NCI-H128 (cell line): ENCODE results near the gene RALGAPA1.
A peak's percentile ranks its signal among the peaks of the same experiment; 100 is the strongest.
"Not testable (repeated sequence)": the region's sequence is repeated elsewhere in the genome, so short reads cannot be mapped to it uniquely, and the experiment has no call there.

Experiments
- DNase-seq: peaks from one replicate; lab custom pipeline; 2025; ENCODE audit not compliant: unreplicated experiment; lab: John Stamatoyannopoulos, UW

The RALGAPA1 gene

DNA sequence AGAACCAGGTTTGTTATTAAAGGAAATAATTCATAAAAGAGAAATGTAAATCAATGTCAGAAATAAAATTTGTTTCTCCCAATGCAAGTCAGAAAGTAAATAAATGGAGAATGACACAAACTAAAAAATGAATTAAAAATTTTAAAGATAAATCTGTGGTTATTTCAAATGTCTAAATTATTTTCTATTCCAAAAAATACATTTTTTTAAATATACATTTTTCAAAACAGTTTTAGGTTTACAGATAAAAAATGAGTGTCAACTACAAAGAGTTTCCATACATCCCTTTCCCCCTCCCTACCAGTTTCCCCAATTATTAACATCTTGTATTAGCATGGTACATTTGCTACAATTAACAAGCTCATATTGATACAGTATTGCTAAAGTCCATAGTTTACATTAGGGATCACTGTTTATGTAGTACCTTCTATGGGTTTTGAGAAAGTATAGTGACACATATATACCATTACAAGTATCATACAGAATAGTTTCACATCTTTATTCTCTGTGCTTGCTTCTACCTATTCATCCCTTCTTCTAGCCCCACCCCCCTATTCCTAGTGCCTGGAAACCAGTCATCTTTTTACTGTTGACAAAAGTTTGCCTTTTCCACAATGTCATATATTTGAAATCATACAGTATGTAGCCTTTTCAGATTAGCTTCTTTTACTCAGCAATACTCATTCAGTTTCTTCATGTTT is 104.2 kb downstream of the RALGAPA1 start:
- DNase-seq = no peak

DNA sequence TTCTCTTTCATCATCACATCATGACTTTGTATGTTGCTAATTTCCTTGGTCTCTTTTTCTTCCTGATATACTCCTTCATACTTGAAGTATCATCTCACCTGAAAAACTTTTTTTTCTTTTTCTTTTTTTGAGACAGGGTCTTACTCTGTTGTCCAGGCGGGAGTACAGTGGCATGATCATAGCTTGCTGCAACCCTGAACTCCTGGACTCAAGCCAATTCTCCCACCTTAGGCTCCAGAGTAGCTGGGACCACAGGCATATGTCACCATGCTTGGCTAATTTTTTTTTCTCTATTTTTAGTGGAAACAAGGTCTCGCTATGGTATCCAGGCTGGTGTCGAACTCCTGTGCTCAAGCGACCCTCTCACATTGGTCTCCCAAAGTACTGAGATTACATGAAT is 107.6 kb downstream of the RALGAPA1 start:
- no peak for DNase-seq

DNA sequence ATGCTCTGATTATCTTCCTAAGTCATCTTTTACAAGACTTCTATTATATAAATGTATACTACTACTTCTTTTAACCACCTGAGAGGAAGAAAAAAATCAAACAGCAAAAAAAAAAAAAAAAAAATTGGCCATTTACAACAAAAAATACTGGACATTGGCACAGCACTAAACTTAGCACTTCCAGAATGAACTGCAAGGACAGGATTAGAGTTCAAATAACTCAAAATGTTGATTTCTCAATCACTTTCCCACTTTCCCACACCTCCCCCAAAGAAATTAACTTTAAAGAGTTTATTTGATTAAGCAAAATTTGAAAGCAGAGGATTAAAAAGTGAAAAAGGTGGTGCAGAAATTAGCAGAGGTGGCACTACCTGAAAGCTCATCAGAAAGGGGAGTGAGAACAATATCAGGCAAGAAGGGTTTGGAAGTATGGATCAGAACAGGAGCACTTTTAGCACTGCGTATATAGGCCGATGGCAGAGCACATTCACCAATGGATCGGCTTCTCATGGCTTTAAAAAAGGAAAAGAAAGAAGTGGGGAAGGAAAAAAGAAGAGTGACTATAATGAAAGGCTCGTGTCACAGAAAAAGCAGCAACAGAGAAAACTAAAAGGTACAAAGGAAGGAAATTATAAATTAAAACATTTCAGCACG is 109.2 kb downstream of the RALGAPA1 start:
- no peak for DNase-seq

DNA sequence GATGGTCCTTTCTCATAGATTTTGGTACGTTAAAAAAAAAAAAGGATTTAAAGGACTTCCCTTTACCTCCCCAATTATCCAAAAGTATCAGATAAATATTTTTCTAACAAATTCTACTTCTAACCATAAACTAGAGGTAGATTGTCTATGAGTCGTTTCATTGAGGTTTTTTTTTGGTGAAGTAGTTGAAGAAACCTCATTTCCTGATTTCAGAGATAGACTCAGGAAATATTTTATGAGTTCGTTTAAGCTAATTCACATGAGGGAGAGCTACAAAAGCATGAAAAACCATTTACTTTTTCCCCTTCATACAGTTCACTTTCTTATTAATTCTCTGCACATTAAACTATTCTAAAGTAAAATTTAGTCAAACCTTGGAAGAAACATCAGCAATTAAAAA is 112.5 kb downstream of the RALGAPA1 start:
- no peak for DNase-seq

DNA sequence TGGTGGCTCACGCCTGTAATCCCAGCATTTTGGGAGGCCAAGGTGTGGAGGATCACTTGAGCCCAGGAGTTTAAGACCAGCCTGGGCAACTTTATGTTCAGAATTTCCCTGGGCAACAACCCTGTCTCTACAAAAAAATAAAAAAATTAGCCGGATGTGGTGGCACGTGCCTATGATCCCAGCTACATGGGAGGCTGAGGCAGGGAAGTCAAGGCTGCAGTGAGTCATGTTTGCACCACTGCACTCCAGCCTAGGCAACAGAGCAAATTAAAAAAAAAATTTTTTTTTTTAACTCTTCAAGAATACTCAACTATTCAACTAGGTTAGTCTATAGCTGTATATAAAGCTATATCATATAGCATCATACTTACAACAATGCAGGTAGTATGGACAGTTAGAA is 113.0 kb downstream of the RALGAPA1 start:
- DNase-seq = no peak

DNA sequence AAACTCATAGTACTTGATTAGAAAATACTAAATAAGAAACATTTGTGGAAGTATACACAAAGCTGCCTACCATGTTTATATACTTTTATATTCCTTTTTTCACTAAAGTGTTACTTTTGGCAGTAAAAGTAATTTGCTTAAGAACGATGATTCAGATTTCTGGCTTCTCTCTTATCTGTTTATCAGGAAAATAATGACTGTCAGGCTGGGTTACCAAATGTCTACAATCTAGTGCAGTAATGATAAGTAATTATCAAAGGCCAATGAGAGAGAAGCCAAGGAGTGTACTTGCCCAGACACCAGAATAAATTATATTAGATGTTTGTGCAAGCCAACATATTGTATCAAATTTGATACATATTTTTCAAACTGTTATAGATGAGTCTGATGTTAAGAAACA is 113.4 kb downstream of the RALGAPA1 start:
- DNase-seq = no peak

DNA sequence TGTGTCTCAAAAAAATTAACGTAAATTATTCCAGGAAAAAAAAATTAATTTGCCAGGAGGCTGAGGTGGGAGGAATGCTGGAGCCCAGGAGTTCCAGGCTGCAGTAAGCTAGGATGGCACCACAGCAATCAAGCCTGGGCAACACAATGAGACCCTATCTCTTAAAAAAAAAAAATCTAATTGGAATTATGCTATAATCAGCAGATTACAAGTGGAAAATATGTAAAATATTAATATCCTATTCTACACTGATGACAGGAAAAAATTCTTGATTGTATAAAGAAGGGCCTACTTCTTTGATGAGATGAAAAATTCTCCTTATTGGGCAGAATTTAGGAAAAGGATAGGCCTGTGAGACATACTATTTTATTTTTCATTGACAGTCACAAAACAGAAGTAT is 114.0 kb downstream of the RALGAPA1 start:
- DNase-seq = no peak

DNA sequence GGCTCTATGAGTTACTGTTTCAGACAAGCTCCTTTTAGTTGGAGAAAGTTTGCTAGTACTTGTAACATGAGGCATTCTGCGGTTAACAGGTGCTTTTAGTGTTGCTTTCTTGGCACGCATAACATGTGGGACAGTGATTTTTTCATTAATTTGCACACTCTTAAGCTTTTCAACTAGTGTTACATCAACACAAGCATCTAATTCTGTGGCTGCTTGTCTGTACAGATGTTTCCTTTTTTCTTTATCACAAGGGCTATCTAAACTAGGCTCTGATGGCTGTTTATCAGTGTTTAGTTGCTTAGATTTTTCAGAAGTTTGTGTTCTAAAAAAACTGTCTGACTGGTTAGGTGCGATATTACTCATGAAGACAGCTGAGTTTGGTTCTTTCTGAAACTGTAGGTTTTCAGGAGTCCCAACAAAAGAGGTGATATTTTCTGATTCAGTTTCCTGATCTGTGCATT is 120.1 kb downstream of the RALGAPA1 start:
- DNase-seq = no peak

DNA sequence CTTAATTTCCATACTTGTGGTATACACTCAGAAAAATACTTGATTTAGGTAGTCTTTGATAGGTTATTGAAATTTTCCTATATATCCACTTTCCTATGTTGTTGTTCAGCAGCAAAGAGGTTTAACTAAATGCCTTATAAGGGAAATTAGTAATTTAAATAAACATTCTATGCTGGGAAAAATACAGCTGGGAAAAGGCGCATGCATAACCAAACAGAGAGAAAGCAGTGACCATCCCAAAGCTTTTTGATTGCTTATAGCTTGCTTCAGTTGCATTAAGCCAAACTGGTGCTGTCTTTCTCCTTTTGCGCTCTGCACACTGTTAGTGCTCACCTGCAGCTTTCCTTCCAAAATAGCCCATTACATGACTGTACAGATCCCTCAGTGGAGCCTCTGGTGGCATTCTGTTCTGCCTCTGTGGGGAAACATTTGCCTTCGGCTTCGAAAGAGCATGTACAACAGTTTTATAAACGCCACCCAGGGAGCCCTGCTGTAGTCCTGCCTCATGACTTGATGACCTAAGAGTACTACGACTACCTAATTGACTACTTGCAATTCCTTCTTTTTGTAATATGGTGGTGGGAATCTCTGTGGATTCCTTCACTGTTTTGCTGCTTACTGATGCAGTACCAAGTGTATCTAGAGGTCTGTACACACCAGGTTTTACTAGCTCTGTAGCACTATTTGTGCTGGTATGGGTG is 120.8 kb downstream of the RALGAPA1 start:
- no peak for DNase-seq

DNA sequence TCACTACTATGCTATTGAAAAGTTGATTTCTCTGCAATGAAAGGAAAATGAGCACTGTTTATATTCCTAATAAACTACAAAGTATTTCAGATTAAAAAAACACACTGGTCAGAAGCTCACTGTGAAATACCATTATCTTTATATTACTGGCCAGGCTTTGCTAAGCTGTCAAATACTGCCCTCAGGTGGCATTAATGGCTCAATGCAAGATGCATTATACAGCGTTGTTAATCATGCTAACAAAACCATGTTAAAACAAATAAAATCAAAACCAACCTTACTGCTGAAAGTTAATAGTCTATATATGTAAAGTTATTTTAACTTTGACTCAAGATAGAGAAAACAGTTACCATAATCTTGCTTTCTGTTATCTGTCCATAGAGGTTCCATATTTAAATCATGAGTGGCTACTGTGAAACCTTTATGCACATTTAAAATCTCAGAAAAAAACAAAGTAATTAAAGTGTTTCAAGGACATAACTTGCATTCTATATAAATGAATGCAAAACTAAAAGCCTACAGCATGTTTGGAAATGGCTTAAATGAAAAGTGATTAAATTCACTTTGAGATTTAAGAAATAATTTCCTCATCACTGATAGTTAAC is 121.7 kb downstream of the RALGAPA1 start:
- peak; percentile 16 for DNase-seq

DNA sequence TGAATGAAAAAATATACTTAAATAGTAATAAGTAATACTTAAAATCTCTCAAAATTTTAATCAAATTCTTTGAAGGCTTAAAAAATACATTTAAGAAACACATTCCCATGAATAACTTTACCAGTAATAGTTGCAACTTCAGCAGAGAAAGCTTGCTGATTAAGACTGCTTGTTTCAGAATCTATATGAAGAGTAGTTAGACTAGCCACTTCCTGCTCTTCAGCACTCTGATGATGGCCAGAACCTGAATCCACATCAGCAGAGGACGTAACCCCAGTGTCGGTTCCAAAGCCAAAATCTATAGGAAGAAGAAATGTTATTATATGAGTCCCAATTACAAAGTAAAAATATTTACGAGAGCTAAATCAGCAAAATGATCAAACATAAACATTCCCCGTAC is 125.4 kb downstream of the RALGAPA1 start:
- DNase-seq = not testable (repeated sequence)

DNA sequence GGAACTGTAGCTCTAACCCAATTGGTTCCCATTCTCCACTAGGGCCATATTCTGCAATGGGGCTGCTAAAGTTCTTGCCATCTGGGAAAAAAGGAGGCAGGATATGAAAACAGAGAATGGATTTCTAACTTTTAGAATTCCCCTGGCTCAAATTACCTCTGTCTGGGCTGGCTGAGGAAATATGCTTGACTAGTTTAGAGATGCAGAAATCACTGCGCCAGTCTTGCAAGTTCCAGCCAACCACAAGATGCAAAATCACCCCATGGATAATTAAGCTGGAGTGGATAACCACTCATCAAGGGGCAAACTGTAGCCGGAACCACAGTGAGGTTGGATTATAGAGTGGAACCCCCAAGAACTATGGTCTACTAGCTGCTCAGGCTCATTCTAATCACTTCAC is 126.3 kb downstream of the RALGAPA1 start:
- no peak for DNase-seq

DNA sequence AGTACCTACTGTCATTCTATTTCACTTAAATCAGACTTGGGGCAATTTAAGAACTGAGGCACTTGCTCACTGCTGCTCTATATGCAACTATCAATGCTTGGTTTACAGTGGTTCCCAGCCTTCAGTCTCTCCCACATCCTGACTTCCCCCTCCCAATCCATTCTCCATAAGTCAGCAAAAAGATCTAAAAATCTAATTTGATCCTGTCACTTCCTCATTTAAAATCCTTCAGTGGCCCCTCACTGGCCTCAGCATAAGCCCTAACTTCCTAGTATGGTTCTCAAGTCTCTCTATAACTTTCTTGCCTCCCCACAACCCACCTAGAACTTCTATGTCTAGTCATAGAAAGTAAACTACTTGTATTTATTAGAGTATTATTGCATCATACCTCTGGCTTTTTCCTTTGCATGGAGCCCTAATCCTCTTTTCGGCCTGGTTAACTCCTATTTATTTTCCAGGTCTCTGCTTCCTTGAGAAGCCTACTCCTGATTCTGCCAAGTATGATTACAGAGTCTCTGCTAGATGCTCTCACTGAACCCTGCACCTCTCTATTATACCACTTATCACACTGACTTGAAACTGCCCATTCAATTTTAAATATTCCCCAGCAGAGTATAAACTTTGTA is 130.6 kb downstream of the RALGAPA1 start:
- no peak for DNase-seq

DNA sequence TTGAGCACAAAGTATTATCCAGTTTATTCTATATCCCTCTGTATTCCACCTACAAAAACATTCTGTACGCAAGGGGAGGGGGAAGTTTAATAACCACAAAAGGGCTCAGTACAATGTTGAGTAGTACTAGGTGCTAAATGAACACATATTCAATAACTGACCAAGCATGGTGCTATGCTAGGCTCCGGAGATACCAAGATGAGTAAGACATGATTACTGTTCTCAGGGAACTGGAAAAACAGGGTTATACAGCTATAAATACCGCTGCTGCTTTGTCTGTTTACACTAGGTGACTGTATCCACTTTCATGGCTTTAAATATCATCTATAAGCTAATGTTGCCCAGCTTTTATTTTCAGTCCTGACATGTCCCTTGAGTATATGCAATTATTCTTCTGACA is 139.3 kb downstream of the RALGAPA1 start:
- no peak for DNase-seq

DNA sequence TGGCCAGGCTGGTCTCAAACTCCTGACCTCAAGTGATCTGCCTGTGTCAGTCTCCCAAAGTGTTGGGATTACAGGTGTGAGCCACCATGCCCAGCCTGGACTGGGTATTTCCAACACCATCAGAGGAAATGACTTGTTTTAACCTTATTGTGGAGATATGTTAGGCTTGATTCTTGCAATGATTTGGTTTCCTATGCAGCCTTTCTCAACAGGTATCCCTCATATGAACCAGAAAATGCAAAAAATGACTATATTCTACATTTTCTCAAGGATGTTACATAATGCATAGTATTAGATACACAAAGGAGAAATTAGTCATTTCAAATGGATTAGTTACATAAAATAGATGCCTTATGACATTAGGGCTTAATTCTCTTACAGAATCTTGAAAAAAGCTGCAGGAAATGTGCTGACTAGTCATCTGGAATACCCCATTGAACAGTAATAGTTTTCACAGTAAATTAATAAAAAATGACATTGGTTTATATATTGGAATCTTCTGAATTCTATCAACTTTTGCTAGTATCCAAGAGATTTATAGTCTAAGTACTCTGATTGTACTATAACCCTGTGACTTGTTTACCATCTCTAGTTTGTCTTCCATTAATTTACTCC is 142.6 kb downstream of the RALGAPA1 start:
- no peak for DNase-seq

DNA sequence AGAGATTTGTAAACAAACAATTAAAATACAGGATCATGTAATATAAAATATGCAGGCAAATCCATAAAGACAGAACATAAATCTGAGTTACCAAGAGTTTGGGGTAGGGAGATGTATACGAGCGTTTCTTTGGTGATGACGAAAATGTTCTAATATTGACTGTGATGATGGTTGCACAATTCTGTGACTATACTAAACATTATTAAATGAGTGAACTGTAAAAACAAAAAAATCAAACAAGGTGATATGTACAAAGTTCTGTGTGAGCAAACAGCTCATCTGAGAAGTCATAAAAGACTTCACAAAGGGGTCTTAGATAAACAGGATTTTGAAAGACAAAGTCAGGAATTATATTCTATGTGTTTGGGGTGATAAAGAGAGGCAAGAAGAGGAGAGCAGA is 147.2 kb downstream of the RALGAPA1 start:
- DNase-seq = no peak

DNA sequence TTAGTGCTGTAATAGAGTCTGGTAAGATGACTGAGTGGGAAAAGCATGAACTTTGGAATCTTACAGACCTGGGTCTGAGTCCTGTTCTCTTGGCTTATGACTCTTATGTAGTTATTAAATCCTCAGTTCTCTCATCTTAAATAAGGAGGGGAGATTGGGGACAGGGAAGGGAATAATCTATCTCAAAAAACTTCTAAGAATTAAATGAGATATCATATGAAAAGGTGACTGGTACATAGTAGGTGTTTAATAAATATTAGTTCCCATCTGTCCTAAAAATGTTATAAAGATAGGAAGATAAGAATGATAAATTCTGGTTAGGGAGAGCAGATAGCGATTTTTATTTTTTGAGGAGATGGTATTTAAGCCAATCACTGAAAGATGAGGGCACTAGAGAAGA is 156.1 kb downstream of the RALGAPA1 start:
- DNase-seq = no peak

DNA sequence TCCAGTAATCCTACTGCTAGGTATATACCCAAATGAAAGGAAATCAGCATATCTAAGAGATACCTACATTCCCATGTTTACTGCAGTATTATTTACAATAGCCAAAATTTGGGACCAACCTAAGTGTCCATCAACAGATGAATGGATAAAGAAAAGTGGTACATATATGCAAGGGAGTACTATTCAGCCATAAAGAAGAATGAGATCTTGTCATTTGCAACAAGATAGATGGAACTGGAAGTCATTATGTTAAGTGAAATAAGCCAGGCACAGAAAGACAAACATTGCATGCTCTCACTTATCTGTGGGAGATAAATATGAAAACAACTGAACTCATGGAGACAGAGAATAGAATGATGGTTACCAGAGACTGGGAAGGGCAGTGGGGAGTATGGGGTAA is 165.6 kb downstream of the RALGAPA1 start:
- DNase-seq = no peak

DNA sequence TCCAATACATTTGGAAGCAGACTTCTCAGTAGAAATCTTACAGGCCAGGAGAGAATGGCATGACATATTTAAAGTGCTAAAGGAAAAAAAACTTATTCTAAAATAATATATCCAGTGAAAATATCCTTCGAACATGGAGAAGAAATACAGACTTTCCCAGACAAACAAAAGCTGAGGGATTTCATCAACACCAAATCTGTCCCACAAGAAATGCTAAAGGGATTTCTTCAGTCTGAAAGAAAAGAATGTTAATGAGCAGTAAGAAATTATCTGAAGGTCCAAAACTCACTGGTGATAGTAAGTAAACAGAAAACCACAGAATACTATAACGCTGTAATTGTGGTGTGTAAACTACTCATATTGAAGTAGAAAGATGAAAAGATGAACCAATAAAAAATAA is 171.2 kb downstream of the RALGAPA1 start:
- no peak for DNase-seq

DNA sequence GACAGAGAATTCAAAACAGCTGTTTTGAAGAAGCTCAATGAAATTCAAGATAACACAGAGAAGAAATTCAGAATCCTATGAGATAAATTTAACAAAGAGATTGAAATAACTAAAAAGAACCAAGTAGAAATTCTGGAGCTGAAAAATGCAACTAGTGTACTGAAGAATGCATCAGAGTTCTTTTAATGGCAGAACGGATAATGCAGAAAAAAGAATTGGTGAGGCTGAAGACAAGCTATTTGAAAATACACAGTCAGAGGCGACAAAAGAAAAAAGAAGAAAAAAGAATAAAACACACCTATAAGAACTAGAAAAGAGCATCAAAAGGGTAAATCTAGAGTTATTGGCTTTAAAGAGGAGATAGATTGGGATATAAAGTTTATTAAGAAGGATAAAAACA is 171.8 kb downstream of the RALGAPA1 start:
- DNase-seq = no peak

DNA sequence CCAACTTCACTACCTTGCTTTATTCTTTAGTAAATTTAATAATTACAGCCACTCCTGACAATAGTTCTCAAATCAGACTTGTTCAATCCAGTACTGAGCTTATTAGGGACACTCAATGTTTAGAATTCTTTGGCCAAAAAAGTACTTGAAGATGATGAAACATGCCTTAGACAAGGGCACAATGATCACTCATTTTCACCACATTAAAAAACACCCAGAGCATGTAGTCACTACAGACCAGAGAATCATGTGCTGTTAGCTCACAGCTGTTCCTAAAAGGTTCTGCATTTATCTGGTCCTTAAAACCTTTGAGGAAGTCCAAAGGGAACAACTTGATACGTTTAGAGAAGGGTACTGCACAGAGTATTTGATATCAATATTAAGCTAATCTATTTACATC is 176.4 kb downstream of the RALGAPA1 start:
- no peak for DNase-seq
